HepG2 (cell line): ENCODE data around the gene ESPN. TPM values are rescaled to one million over a fixed set of nuclear protein-coding genes. Genes with fewer than 3 reads are reported as not detected.

ENCODE experiments used
- GABPB1 ChIP-seq: IDR thresholded peaks from 2 replicates; pipeline ENCODE4 v1.6.1; 2016; ENCODE audit warnings: mild to moderate bottlenecking, missing genetic modification reagents, moderate library complexity, missing compliant biosample characterization
- HDAC6 ChIP-seq: fragments of 200-600 bp; sonication (generic); IDR thresholded peaks from 2 replicates; pipeline ENCODE4 v1.7.0; 2017; ENCODE audit warnings: mild to moderate bottlenecking, antibody characterized with exemption, low read length, low read depth
- KAT8 ChIP-seq: IDR thresholded peaks from 2 replicates; pipeline ENCODE4 v1.6.1; 2016; ENCODE audit warnings: missing genetic modification reagents, missing compliant biosample characterization
- KLF15 ChIP-seq: sonication (generic); formaldehyde crosslinking; IDR thresholded peaks from 2 replicates; pipeline ENCODE4 v1.8.1; 2023; ENCODE audit warnings: borderline replicate concordance, mild to moderate bottlenecking, inconsistent platforms, missing genetic modification reagents, mixed read lengths
- NFIB ChIP-seq: sonication (generic); formaldehyde crosslinking; IDR thresholded peaks from 2 replicates; pipeline ENCODE4 v1.9.0; 2021; ENCODE audit warnings: missing genetic modification reagents, mild to moderate bottlenecking, borderline replicate concordance
- POLR2AphosphoS5 ChIP-seq: IDR thresholded peaks from 2 replicates; pipeline ENCODE4 v1.6.1; 2012; ENCODE audit warnings: low read depth, low read length
- SALL1 ChIP-seq: sonication (generic); formaldehyde crosslinking; IDR thresholded peaks from 2 replicates; pipeline ENCODE4 v1.8.0; 2022; ENCODE audit warnings: mild to moderate bottlenecking, missing genetic modification reagents
- ZBTB2 ChIP-seq: sonication (generic); formaldehyde crosslinking; IDR thresholded peaks from 2 replicates; pipeline ENCODE4 v1.8.0; 2022; ENCODE audit warnings: low read depth, missing genetic modification reagents
- ZBTB40 ChIP-seq, 2 experiments: fragments of 450-650 bp in 1 of 2; sonication (generic) in 1 of 2; formaldehyde crosslinking in 1 of 2; IDR thresholded peaks; 2 replicates each; pipeline versions ENCODE4 v1.6.1 to v1.8.0; 2016 to 2022; ENCODE audit warnings: antibody characterized with exemption in 1 of 2, mild to moderate bottlenecking in 1 of 2, missing genetic modification reagents in 1 of 2
- polyA plus RNA-seq, 8 experiments: library from polyadenylated mRNA; depleted of rRNA in 3 of 8; stranded (reverse) in 7 of 8; unstranded in 1 of 8; fragments of >200 nt; fragmentation: Illumina TruSeq in 4 of 8; extraction: Trizol in 4 of 8; gene quantifications; 2 replicates each; pipeline versions ENCODE4 v1.2.1 to v1.2.3, GENCODE V29; 2011 to 2016; ENCODE audit warnings: low read depth in 4 of 8, missing spikeins in 1 of 8, mixed read lengths in 1 of 8; ENCODE audit not compliant: insufficient read depth in 1 of 8
- total RNA-seq, 5 experiments: library from RNA; depleted of rRNA; stranded (reverse); fragments of >200 nt; fragmentation: Illumina TruSeq; extraction: Trizol; gene quantifications; 2 replicates each; pipeline ENCODE4 v1.2.3, GENCODE V29; 2016; ENCODE audit warnings: low read depth in 1 of 5
- TF ChIP-seq, protein P1 (sequence below): sonication (generic); formaldehyde crosslinking; IDR thresholded peaks from 2 replicates; pipeline ENCODE4 v1.4.0; 2020; ENCODE audit warnings: low read depth, mild to moderate bottlenecking, missing genetic modification reagents
- TF ChIP-seq, protein P2 (sequence below): sonication (generic); formaldehyde crosslinking; IDR thresholded peaks from 2 replicates; pipeline ENCODE4 v1.5.0; 2020; ENCODE audit warnings: mild to moderate bottlenecking, missing genetic modification reagents, borderline replicate concordance

Gene ESPN
- total and polyA plus RNA-seq, 2 of the 13 experiments (the other 11 are each of a cell fraction or from before 2014, with no cell fraction given) = 48.6 to 54.2 TPM

GRCh38 chr1:6456800-6457466 is 32.4 kb downstream of the ESPN start (continued):
- TF ChIP-seq GABPB1 (CRISPR knock-in tag) (no peak), HDAC6 (no peak), POLR2AphosphoS5 (0 out of 2 replicates have a peak, but pooled peaks have one; percentile 31), KAT8 (no peak), NFIB (CRISPR knock-in tag) (no peak), SALL1 (CRISPR knock-in tag) (0 out of 2 replicates have a peak, but pooled peaks have one; percentile 10), ZBTB40 (IDR thresholded peaks at IDR 0.05) (no peak), ZBTB40 (CRISPR knock-in tag; IDR thresholded peaks at IDR 0.05) (no peak), KLF15 (no peak), ZBTB2 (CRISPR knock-in tag) (no peak)
- TF ChIP-seq, protein P1, sequence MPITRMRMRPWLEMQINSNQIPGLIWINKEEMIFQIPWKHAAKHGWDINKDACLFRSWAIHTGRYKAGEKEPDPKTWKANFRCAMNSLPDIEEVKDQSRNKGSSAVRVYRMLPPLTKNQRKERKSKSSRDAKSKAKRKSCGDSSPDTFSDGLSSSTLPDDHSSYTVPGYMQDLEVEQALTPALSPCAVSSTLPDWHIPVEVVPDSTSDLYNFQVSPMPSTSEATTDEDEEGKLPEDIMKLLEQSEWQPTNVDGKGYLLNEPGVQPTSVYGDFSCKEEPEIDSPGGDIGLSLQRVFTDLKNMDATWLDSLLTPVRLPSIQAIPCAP = no peak
- TF ChIP-seq, protein P2, sequence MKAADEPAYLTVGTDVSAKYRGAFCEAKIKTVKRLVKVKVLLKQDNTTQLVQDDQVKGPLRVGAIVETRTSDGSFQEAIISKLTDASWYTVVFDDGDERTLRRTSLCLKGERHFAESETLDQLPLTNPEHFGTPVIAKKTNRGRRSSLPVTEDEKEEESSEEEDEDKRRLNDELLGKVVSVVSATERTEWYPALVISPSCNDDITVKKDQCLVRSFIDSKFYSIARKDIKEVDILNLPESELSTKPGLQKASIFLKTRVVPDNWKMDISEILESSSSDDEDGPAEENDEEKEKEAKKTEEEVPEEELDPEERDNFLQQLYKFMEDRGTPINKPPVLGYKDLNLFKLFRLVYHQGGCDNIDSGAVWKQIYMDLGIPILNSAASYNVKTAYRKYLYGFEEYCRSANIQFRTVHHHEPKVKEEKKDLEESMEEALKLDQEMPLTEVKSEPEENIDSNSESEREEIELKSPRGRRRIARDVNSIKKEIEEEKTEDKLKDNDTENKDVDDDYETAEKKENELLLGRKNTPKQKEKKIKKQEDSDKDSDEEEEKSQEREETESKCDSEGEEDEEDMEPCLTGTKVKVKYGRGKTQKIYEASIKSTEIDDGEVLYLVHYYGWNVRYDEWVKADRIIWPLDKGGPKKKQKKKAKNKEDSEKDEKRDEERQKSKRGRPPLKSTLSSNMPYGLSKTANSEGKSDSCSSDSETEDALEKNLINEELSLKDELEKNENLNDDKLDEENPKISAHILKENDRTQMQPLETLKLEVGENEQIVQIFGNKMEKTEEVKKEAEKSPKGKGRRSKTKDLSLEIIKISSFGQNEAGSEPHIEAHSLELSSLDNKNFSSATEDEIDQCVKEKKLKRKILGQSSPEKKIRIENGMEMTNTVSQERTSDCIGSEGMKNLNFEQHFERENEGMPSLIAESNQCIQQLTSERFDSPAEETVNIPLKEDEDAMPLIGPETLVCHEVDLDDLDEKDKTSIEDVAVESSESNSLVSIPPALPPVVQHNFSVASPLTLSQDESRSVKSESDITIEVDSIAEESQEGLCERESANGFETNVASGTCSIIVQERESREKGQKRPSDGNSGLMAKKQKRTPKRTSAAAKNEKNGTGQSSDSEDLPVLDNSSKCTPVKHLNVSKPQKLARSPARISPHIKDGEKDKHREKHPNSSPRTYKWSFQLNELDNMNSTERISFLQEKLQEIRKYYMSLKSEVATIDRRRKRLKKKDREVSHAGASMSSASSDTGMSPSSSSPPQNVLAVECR (CRISPR knock-in tag) = no peak
